H9 (cell line): ENCODE results near the gene TAOK2. TPM values are rescaled to one million over a fixed set of nuclear protein-coding genes. Genes with fewer than 3 reads are reported as not detected.

Experiments
- DNase-seq: peaks from one replicate; pipeline ENCODE4 v3.0.0-alpha.2; 2017
- H2AFZ ChIP-seq: one replicate; pipeline ENCODE4 v1.6.1; 2013; ENCODE audit warnings: mild to moderate bottlenecking, low read length, control low read depth, moderate library complexity
- H2AK5ac ChIP-seq: 2 replicates; pipeline ENCODE4 v1.6.1; 2013; ENCODE audit warnings: low read length, control low read depth, mixed read lengths; ENCODE audit not compliant: insufficient read length
- H2BK120ac ChIP-seq: one replicate; pipeline ENCODE4 v1.6.1; 2013; ENCODE audit warnings: low read depth, mild to moderate bottlenecking, low read length, control low read depth, inconsistent platforms; ENCODE audit not compliant: poor library complexity, severe bottlenecking
- H2BK12ac ChIP-seq: 2 replicates; pipeline ENCODE4 v1.6.1; 2013; ENCODE audit warnings: low read length, control low read depth, mixed read lengths, low read depth; ENCODE audit not compliant: insufficient read length
- H2BK15ac ChIP-seq: 2 replicates; pipeline ENCODE4 v1.6.1; 2013; ENCODE audit warnings: low read depth, low read length, control low read depth
- H2BK20ac ChIP-seq: one replicate; pipeline ENCODE4 v1.6.1; 2013; ENCODE audit warnings: low read depth, mild to moderate bottlenecking, low read length, control low read depth, inconsistent platforms; ENCODE audit not compliant: poor library complexity, severe bottlenecking
- H2BK5ac ChIP-seq: 2 replicates; pipeline ENCODE4 v1.6.1; 2013; ENCODE audit warnings: low read length, control low read depth, mixed read lengths; ENCODE audit not compliant: insufficient read length
- H3K14ac ChIP-seq: 2 replicates; pipeline ENCODE4 v1.6.1; 2013; ENCODE audit warnings: low read length, control low read depth; ENCODE audit not compliant: insufficient read depth
- H3K18ac ChIP-seq: 2 replicates; pipeline ENCODE4 v1.6.1; 2013; ENCODE audit warnings: low read depth, mild to moderate bottlenecking, mixed read lengths, low read length, control low read depth; ENCODE audit not compliant: insufficient read length
- H3K23ac ChIP-seq: 2 replicates; pipeline ENCODE4 v1.6.1; 2013; ENCODE audit warnings: low read length, control low read depth, mixed read lengths, low read depth; ENCODE audit not compliant: insufficient read length
- H3K23me2 ChIP-seq: 2 replicates; pipeline ENCODE4 v1.6.1; 2013; ENCODE audit warnings: low read depth, mild to moderate bottlenecking, mixed read lengths, low read length, control low read depth; ENCODE audit not compliant: insufficient read length, poor library complexity, severe bottlenecking
- H3K27ac ChIP-seq: 2 replicates; pipeline ENCODE4 v1.5.1; 2013; ENCODE audit warnings: low read length, control low read depth, mixed read lengths, low read depth; ENCODE audit not compliant: insufficient read length
- H3K27me3 ChIP-seq: 2 replicates; pipeline ENCODE4 v1.6.1; 2013; ENCODE audit warnings: low read length, control low read depth, inconsistent platforms; ENCODE audit not compliant: insufficient read depth
- H3K4ac ChIP-seq: 2 replicates; pipeline ENCODE4 v1.6.1; 2013; ENCODE audit warnings: low read depth, mild to moderate bottlenecking, control low read depth, inconsistent platforms, low read length, moderate library complexity
- H3K4me1 ChIP-seq: 2 replicates; pipeline ENCODE4 v1.6.1; 2013; ENCODE audit warnings: low read length, control low read depth, inconsistent platforms; ENCODE audit not compliant: insufficient read depth
- H3K4me2 ChIP-seq: 2 replicates; pipeline ENCODE4 v1.6.1; 2013; ENCODE audit warnings: low read length, control low read depth, mixed read lengths; ENCODE audit not compliant: insufficient read length, insufficient read depth
- H3K56ac ChIP-seq: 2 replicates; pipeline ENCODE4 v1.6.1; 2013; ENCODE audit warnings: low read depth, mild to moderate bottlenecking, mixed read lengths, low read length, control low read depth; ENCODE audit not compliant: insufficient read length
- H3K79me1 ChIP-seq: 2 replicates; pipeline ENCODE4 v1.6.1; 2013; ENCODE audit warnings: low read depth, mild to moderate bottlenecking, moderate library complexity, low read length, control low read depth, inconsistent platforms; ENCODE audit not compliant: insufficient read depth, poor library complexity, severe bottlenecking
- H3K79me2 ChIP-seq: 2 replicates; pipeline ENCODE4 v1.6.1; 2013; ENCODE audit warnings: low read length, control low read depth, inconsistent platforms; ENCODE audit not compliant: insufficient read depth
- H3K9ac ChIP-seq: 2 replicates; pipeline ENCODE4 v1.6.1; 2013; ENCODE audit warnings: low read length, control low read depth, mixed read lengths; ENCODE audit not compliant: insufficient read length; ENCODE audit errors: extremely low read depth
- H3K9me3 ChIP-seq: one replicate; pipeline ENCODE4 v1.6.1; 2013; ENCODE audit warnings: low read depth, low read length, inconsistent platforms; ENCODE audit not compliant: control insufficient read depth
- H3T11ph ChIP-seq: one replicate; pipeline ENCODE4 v1.6.1; 2013; ENCODE audit warnings: mild to moderate bottlenecking, low read length, control low read depth, inconsistent platforms
- H4K20me1 ChIP-seq: one replicate; pipeline ENCODE4 v1.6.1; 2013; ENCODE audit not compliant: control insufficient read depth, insufficient read length, insufficient read depth
- H4K5ac ChIP-seq: 2 replicates; pipeline ENCODE4 v1.6.1; 2013; ENCODE audit warnings: low read depth, mild to moderate bottlenecking, mixed read lengths, low read length, control low read depth; ENCODE audit not compliant: insufficient read length
- H4K8ac ChIP-seq: replicated peaks from 2 replicates; pipeline ENCODE4 v1.6.1; 2013; ENCODE audit warnings: low read length, control low read depth, mixed read lengths, low read depth; ENCODE audit not compliant: insufficient read length
- H4K91ac ChIP-seq: 2 replicates; pipeline ENCODE4 v1.6.1; 2013; ENCODE audit warnings: low read depth, mild to moderate bottlenecking, moderate library complexity, mixed read lengths, low read length, control low read depth; ENCODE audit not compliant: insufficient read length
- H3K27ac Mint-ChIP-seq, 3 experiments: 2 replicates in 2 of 3; 3 replicates in 1 of 3; pipeline ENCODE4 v1.8.0; 2020 to 2021; ENCODE audit warnings: mixed read lengths in 3 of 3, mild to moderate bottlenecking in 1 of 3, moderate library complexity in 1 of 3
- H3K27me3 Mint-ChIP-seq: 2 replicates; pipeline ENCODE4 v1.8.0; 2021; ENCODE audit warnings: low read depth, mild to moderate bottlenecking, moderate library complexity, mixed read lengths
- H3K36me3 Mint-ChIP-seq, 3 experiments: 2 replicates in 2 of 3; 3 replicates in 1 of 3; pipeline ENCODE4 v1.8.0; 2020 to 2021; ENCODE audit warnings: low read depth in 3 of 3, mixed read lengths in 3 of 3; ENCODE audit not compliant: insufficient read depth in 1 of 3
- H3K4me1 Mint-ChIP-seq, 2 experiments: 2 replicates each; pipeline ENCODE4 v1.8.0; 2020; ENCODE audit warnings: mixed read lengths in 2 of 2
- H3K4me3 Mint-ChIP-seq, 2 experiments: 2 replicates in 1 of 2; 3 replicates in 1 of 2; pipeline ENCODE4 v1.8.0; 2020 to 2021; ENCODE audit warnings: mild to moderate bottlenecking in 2 of 2, mixed read lengths in 2 of 2, moderate library complexity in 1 of 2
- H3K9me3 Mint-ChIP-seq, 2 experiments: 2 replicates in 1 of 2; 3 replicates in 1 of 2; pipeline ENCODE4 v1.8.0; 2020; ENCODE audit warnings: mild to moderate bottlenecking in 2 of 2, mixed read lengths in 2 of 2, moderate library complexity in 1 of 2
- WGBS: extraction: QIAGEN DNeasy Blood & Tissue Kit; methylation state at CpG from one replicate; pipeline ENCODE4 v1.1.7; 2013; ENCODE audit warnings: missing lambda C conversion rate, low lambda C conversion rate, mixed read lengths; ENCODE audit not compliant: insufficient read length; ENCODE audit errors: extremely low coverage; 5-methylcytosine and 5-hydroxymethylcytosine counted together
- total RNA-seq: library from RNA; stranded (reverse); gene quantifications from 2 replicates; pipeline ENCODE4 v1.2.1, GENCODE V29; 2021
- TF ChIP-seq, protein P1 (sequence below): fragments of 200-600 bp; sonication (generic); conservative IDR thresholded peaks from 3 replicates; pipeline ENCODE4 v1.8.0; 2021; ENCODE audit warnings: antibody characterized with exemption, mild to moderate bottlenecking

Gene TAOK2
- total RNA-seq, 1 experiment from 2014 or later = 43.9 TPM

DNA sequence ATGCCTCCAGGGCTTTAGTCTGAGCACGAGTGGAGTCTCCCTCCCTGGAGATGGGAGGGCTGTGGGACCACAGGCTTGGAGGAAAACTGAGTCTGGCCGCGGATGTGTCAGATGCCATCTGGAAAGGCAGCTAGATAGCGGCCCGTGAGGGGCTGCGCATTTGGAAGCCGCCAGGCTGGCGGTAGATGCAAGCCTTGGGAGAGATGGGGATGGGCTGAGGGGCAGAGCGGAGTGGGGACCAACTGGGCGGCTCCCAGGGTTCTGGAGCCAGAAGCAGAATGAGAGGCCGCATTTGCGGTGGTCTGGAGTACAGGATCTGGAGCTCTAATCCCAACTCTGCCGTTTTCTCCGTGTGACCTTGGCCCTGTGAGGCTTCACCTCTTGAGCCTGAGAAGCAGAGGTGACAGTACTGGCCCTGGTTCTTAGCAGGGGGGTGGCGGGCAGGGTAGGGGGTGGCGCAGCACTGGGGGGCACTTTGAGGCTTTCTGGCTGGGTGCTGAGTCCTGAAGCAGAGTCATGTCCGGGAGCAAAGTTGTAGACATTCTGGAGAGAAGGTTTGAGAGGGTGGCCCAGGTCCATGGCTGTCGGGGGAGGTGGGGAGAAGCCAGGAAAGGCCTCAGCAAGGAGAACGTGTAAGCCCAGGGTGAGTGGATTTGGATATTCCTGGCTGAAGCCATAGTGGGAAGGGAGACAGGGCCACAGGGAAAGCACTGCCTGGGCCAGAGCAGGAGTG lies 29.1 kb downstream of the TAOK2 start:
- H2BK15ac ChIP-seq = no peak overlapping the region
- no peak overlapping the region for H2BK20ac ChIP-seq
- H3K4me1 ChIP-seq = 0 out of 2 replicates have a peak, but pooled peaks cover 2% of the 10 kb centered on the region
- H3K36me3 Mint-ChIP-seq = peaks cover 26 to 48% (median 32%) of the 10 kb centered on the region in 3 experiments
- DNase-seq = no peak
- H3K4me1 Mint-ChIP-seq = peaks cover 0 to 19% of the 10 kb centered on the region in 2 experiments; a peak in 2 of 4 replicates
- TF ChIP-seq, protein P1, sequence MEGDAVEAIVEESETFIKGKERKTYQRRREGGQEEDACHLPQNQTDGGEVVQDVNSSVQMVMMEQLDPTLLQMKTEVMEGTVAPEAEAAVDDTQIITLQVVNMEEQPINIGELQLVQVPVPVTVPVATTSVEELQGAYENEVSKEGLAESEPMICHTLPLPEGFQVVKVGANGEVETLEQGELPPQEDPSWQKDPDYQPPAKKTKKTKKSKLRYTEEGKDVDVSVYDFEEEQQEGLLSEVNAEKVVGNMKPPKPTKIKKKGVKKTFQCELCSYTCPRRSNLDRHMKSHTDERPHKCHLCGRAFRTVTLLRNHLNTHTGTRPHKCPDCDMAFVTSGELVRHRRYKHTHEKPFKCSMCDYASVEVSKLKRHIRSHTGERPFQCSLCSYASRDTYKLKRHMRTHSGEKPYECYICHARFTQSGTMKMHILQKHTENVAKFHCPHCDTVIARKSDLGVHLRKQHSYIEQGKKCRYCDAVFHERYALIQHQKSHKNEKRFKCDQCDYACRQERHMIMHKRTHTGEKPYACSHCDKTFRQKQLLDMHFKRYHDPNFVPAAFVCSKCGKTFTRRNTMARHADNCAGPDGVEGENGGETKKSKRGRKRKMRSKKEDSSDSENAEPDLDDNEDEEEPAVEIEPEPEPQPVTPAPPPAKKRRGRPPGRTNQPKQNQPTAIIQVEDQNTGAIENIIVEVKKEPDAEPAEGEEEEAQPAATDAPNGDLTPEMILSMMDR = no peak
- no peak overlapping the region for H3K9ac ChIP-seq
- H3K79me2 ChIP-seq = no peaks in the 10 kb centered on the region
- no peaks in the 10 kb centered on the region for H3K9me3 ChIP-seq
- peaks cover 5% of the 10 kb centered on the region for H3K23me2 ChIP-seq
- no peak overlapping the region for H3K4me2 ChIP-seq
- no peak overlapping the region for H4K91ac ChIP-seq
- H3K23ac ChIP-seq = no peak overlapping the region
- H2AK5ac ChIP-seq = no peak overlapping the region
- no peak overlapping the region for H3K56ac ChIP-seq
- H4K8ac ChIP-seq = no peak overlapping the region
- H3K79me1 ChIP-seq = no peaks in the 10 kb centered on the region
- no peaks in the 10 kb centered on the region for H3K27me3 ChIP-seq
- H3K14ac ChIP-seq = no peak overlapping the region; the same call in 1 of the 2 replicates
- no peak overlapping the region for H3K4ac ChIP-seq
- no peak overlapping the region for H4K5ac ChIP-seq
- no peak overlapping the region for H3T11ph ChIP-seq
- no CpG with 5 or more reads among the region's 19 CpGs for WGBS
- no peak overlapping the region for H3K18ac ChIP-seq
- H3K27ac ChIP-seq = no peak overlapping the region
- H2AFZ ChIP-seq = no peak overlapping the region
- no peak overlapping the region for H3K4me3 Mint-ChIP-seq
- no peaks in the 10 kb centered on the region for H3K27me3 Mint-ChIP-seq
- no peaks in the 10 kb centered on the region; a peak in 1 of 5 replicates for H3K9me3 Mint-ChIP-seq
- no peak overlapping the region for H2BK5ac ChIP-seq
- H2BK120ac ChIP-seq = no peak overlapping the region
- H3K27ac Mint-ChIP-seq = peak overlapping the region in 2 of 3 experiments; percentile 46 to 67; a peak in 3 of 7 replicates
- H4K20me1 ChIP-seq = no peaks in the 10 kb centered on the region
- no peak overlapping the region for H2BK12ac ChIP-seq
